Lung (tissue), 12 donors: ENCODE results near the gene LPAR5. TPM values are rescaled to one million over a fixed set of nuclear protein-coding genes. Genes with fewer than 3 reads are reported as not detected.
A peak's percentile ranks its signal among the peaks of the same experiment; 100 is the strongest.

ENCODE experiments used
- ATAC-seq: fragments of 200-7000 bp; cut with Tn5 transposase; one replicate; pipeline ENCODE4 v1.9.1; 2020; ENCODE audit warnings: moderate number of reproducible peaks; ENCODE audit not compliant: insufficient read depth, low FRiP score
- DNase-seq, 3 donors: peaks; one replicate each; pipeline ENCODE4 v3.0.0-alpha.2; 2013 to 2017
- H3K27ac ChIP-seq, 2 donors: one replicate each; pipeline ENCODE4 v1.5.1; 2013; ENCODE audit warnings: mild to moderate bottlenecking in 2 of 2, moderate library complexity in 2 of 2, control low read depth in 1 of 2, inconsistent platforms in 1 of 2, low read depth in 1 of 2, low read length in 1 of 2
- H3K27me3 ChIP-seq, 3 donors: one replicate each; pipeline ENCODE4 v1.5.1; 2013; ENCODE audit warnings: low read length in 2 of 3; ENCODE audit not compliant: control insufficient read depth in 3 of 3, insufficient read depth in 3 of 3
- H3K36me3 ChIP-seq, 4 donors: one replicate each; pipeline ENCODE4 v1.5.1; 2013; ENCODE audit warnings: low read length in 4 of 4, mild to moderate bottlenecking in 1 of 4, moderate library complexity in 1 of 4; ENCODE audit not compliant: control insufficient read depth in 4 of 4, insufficient read depth in 4 of 4
- H3K4me1 ChIP-seq, 5 donors: one replicate each; pipeline ENCODE4 v1.5.1; 2013; ENCODE audit warnings: low read length in 5 of 5, mild to moderate bottlenecking in 2 of 5, moderate library complexity in 1 of 5; ENCODE audit not compliant: control insufficient read depth in 5 of 5, insufficient read depth in 5 of 5
- H3K4me3 ChIP-seq: one replicate; pipeline ENCODE4 v1.5.1; 2013; ENCODE audit warnings: mild to moderate bottlenecking, control low read depth, moderate library complexity
- H3K9ac ChIP-seq, 2 donors: one replicate each; pipeline ENCODE4 v1.5.1; 2013; ENCODE audit warnings: low read length in 2 of 2, control low read depth in 1 of 2; ENCODE audit not compliant: insufficient read depth in 1 of 2
- H3K9me3 ChIP-seq, 4 donors: one replicate each; pipeline ENCODE4 v1.5.1; 2013; ENCODE audit warnings: low read length in 3 of 4, mild to moderate bottlenecking in 1 of 4, moderate library complexity in 1 of 4; ENCODE audit not compliant: control insufficient read depth in 4 of 4, insufficient read depth in 3 of 4
- WGBS, 2 donors: extraction: QIAGEN DNeasy Blood & Tissue Kit; methylation state at CpG; one replicate each; pipeline ENCODE4 v1.1.7; 2013; 5-methylcytosine and 5-hydroxymethylcytosine counted together
- polyA plus RNA-seq, 2 donors: library from polyadenylated mRNA; stranded (reverse); fragments of 200-250 nt; gene quantifications; one replicate each; pipeline ENCODE4 v1.2.1, GENCODE V29; 2013
- total RNA-seq, 2 donors: library from RNA; depleted of rRNA in 1 of 2; stranded (reverse); fragments of >200 nt in 1 of 2; gene quantifications; one replicate each; pipeline ENCODE4 v1.2.1, GENCODE V29; 2014 to 2021
- TF ChIP-seq, protein P1 (sequence below): IDR thresholded peaks from 2 replicates; pipeline ENCODE4 v1.5.1; 2012; ENCODE audit warnings: mild to moderate bottlenecking; ENCODE audit errors: control extremely low read depth, extremely low read depth
- donor health status: control.
- donor health status: control.
- donor health status: Bipolar disorder and iron deficiency.
- donor health status: healthy.
- donor health status: DM: yes; HTN: yes; CAD: no.

The LPAR5 gene
- total and polyA plus RNA-seq, 4 donors = 0.51 to 2.8 (median 1.5) TPM

- peaks cover 0 to 8% (median 7%) of the 10 kb centered on the region in 5 donors for H3K4me1 ChIP-seq
- H3K36me3 ChIP-seq = peaks cover 6 to 21% (median 16%) of the 10 kb centered on the region in 4 donors
- peaks cover 0 to 3% (median 0%) of the 10 kb centered on the region in 4 donors for H3K9me3 ChIP-seq
- WGBS, 2 donors = 1 to 13% methylated on average over 38 of the region's 38 CpGs
- TF ChIP-seq, protein P1, sequence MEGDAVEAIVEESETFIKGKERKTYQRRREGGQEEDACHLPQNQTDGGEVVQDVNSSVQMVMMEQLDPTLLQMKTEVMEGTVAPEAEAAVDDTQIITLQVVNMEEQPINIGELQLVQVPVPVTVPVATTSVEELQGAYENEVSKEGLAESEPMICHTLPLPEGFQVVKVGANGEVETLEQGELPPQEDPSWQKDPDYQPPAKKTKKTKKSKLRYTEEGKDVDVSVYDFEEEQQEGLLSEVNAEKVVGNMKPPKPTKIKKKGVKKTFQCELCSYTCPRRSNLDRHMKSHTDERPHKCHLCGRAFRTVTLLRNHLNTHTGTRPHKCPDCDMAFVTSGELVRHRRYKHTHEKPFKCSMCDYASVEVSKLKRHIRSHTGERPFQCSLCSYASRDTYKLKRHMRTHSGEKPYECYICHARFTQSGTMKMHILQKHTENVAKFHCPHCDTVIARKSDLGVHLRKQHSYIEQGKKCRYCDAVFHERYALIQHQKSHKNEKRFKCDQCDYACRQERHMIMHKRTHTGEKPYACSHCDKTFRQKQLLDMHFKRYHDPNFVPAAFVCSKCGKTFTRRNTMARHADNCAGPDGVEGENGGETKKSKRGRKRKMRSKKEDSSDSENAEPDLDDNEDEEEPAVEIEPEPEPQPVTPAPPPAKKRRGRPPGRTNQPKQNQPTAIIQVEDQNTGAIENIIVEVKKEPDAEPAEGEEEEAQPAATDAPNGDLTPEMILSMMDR = no peak
- no peak within 1 kb of the TSS for H3K9ac ChIP-seq
- H3K4me3 ChIP-seq = peak within 1 kb of the TSS; percentile 22
- no peaks in the 10 kb centered on the region for H3K27me3 ChIP-seq
- H3K27ac ChIP-seq = peak within 1 kb of the TSS; percentile 12 to 37
- DNase-seq = peak; percentile 65 to 69 (median 68)
- peak; percentile 91 for ATAC-seq
These were observed 11.4 kb upstream of the LPAR5 start, which contains the start of gene ACRBP for GRCh38 chr12:6647083-6647604. Gene ACRBP, minus strand, starts transcription at chr12:6647432. Its CDS starts 66 bp downstream, at chr12:6647366.

GRCh38 chr12:6646276-6647082 lies 10.7 kb upstream of the LPAR5 start:
- DNase-seq (no peak), ATAC-seq (peak; percentile 5)
- H3K9me3 ChIP-seq = peaks cover 0 to 3% (median 0%) of the 10 kb centered on the region in 4 donors
- H3K27ac ChIP-seq = peak overlapping the region; percentile 12 to 37
- H3K36me3 ChIP-seq = peaks cover 3 to 18% (median 12%) of the 10 kb centered on the region in 4 donors
- 60 to 70% methylated on average over 28 of the region's 28 CpGs for WGBS, 2 donors
- TF ChIP-seq, protein P1 = no peak
- H3K4me1 ChIP-seq = peaks cover 0 to 8% (median 7%) of the 10 kb centered on the region in 5 donors
- no peak overlapping the region for H3K9ac ChIP-seq
- H3K27me3 ChIP-seq = no peaks in the 10 kb centered on the region
- peak overlapping the region; percentile 22 for H3K4me3 ChIP-seq

DNA sequence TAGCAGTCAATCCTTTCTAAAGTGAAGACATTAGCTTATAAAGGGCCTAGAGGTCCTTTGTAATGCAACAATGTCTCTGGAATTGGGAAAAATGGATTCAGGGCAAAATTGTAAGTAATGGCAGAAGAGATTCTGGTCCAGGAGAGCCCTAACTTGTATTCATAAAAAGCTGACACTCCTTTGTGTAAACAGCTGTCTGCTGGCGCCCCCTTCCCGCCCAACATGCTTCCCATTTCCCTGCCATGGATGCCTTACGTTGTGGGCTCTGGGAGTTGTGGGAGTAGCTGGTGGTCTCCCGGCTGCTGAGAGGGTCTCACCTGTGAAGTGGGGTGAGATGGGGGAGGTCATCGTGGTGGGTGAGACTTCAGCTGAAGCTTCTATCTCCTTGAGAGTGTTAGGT lies 9.1 kb upstream of the LPAR5 start:
- peaks cover 0 to 11% (median 7%) of the 10 kb centered on the region in 5 donors for H3K4me1 ChIP-seq
- WGBS, 2 donors = 51 to 64% methylated on average over 5 of the region's 5 CpGs
- ATAC-seq = no peak
- peaks cover 0 to 5% (median 2%) of the 10 kb centered on the region in 4 donors for H3K36me3 ChIP-seq
- H3K27ac ChIP-seq = no peak overlapping the region
- H3K9me3 ChIP-seq = peaks cover 0 to 3% (median 0%) of the 10 kb centered on the region in 4 donors
- peak; percentile 49 to 71 (median 63) for DNase-seq
- no peaks in the 10 kb centered on the region for H3K27me3 ChIP-seq
- no peak overlapping the region for H3K9ac ChIP-seq
- no peak overlapping the region for H3K4me3 ChIP-seq
- TF ChIP-seq, protein P1 = no peak
